Heart left ventricle (tissue), 13 donors: ENCODE results near the gene COX4I1.

Experiments
- CTCF ChIP-seq, 12 donors: fragments of 200-600 bp; sonication (generic) in 4 of 12; IDR thresholded peaks; one replicate each; pipeline versions ENCODE4 v1.5.0 to v1.8.0; 2018 to 2022; ENCODE audit warnings: antibody characterized with exemption in 12 of 12, mild to moderate bottlenecking in 5 of 12
- POLR2A ChIP-seq, 2 donors: fragments of 450-650 bp; IDR thresholded peaks; one replicate each; pipeline ENCODE4 v1.6.1; 2017; ENCODE audit warnings: antibody characterized with exemption in 2 of 2, mild to moderate bottlenecking in 2 of 2, moderate library complexity in 2 of 2
- donor health status: ischemic (EF 13 %, LVEDD 7.1; RV severe dilation, severe dysfunction).
- donor health status: DM: no; HTN: yes; CAD: no.
- donor health status: DM: no; HTN: no; CAD: no.
- donor health status: ischemic (EF 25% LVEDD 6.9; RV normal size, moderate dysfunction).
- donor health status: ischemic (EF 25% LVEDD 5.7; RV mildly dilated, moderate dysfunction).
- donor health status: ischemic (EF 35%, LVEDD 5.7; RV mildly dilated, moderate dysfunction).
- donor health status: nonischemic (EF 11% LVEDD 7.7; RV severe dilation, severe dysfunction).
- donor health status: DM: yes; HTN: yes; CAD: no.
- donor health status: PGD.
- donor health status: ischemic (EF 29% LVEDD 5.4; RV normal size, mild dysfunction).
- donor health status: nonischemic (EF 23%, LVEDD 6.1; RV moderate dilation, normal function).

- TF ChIP-seq CTCF (IDR thresholded peaks at IDR 0.05) (no peak), POLR2A (IDR thresholded peaks at IDR 0.05) (no peak)
Observed at GRCh38 chr16:85761861-85762260, 37.6 kb upstream of the COX4I1 start.
